WTC11 (cell line): ENCODE data around the gene ABCC2. TPM values are rescaled to one million over a fixed set of nuclear protein-coding genes. Genes with fewer than 3 reads are reported as not detected.
A peak's percentile ranks its signal among the peaks of the same experiment; 100 is the strongest.

Source experiments
- ATAC-seq: fragments of 200-7000 bp; cut with Tn5 transposase; 2 replicates; pipeline ENCODE4 v1.10.0; 2021; ENCODE audit warnings: mild to moderate bottlenecking, moderate library complexity
- CTCF ChIA-PET: fragments of 300-600 bp; sonication (Branson Sonifier 250); formaldehyde crosslinking; loops from one replicate; lab custom pipeline; 2021; ENCODE audit warnings: antibody characterized with exemption; lab: Charles Lee
- POLR2A ChIA-PET: fragments of 350-600 bp; sonication (Branson Sonifier 250); formaldehyde crosslinking; loops from one replicate; lab custom pipeline; 2021; ENCODE audit warnings: antibody characterized with exemption; lab: Charles Lee
- DNase-seq: peaks from one replicate; pipeline ENCODE4 v3.0.0; 2021; ENCODE audit warnings: low spot score
- H3K27ac Mint-ChIP-seq: 2 replicates; pipeline ENCODE4 v1.8.0; 2021; ENCODE audit warnings: mixed read lengths
- H3K27me3 Mint-ChIP-seq: 2 replicates; pipeline ENCODE4 v1.8.0; 2021; ENCODE audit warnings: low read depth, mild to moderate bottlenecking, moderate library complexity, mixed read lengths
- H3K36me3 Mint-ChIP-seq: 2 replicates; pipeline ENCODE4 v1.8.0; 2021; ENCODE audit warnings: mixed read lengths
- H3K4me1 Mint-ChIP-seq: 2 replicates; pipeline ENCODE4 v1.8.0; 2022; ENCODE audit warnings: mixed read lengths
- H3K4me3 Mint-ChIP-seq: 2 replicates; pipeline ENCODE4 v1.8.0; 2021; ENCODE audit warnings: mild to moderate bottlenecking, moderate library complexity, mixed read lengths
- H3K9me3 Mint-ChIP-seq: 2 replicates; pipeline ENCODE4 v1.8.0; 2021; ENCODE audit warnings: mixed read lengths
- ATF1 ChIP-seq: sonication (generic); formaldehyde crosslinking; IDR thresholded peaks from 2 replicates; pipeline ENCODE4 v1.8.1; 2023; ENCODE audit warnings: mild to moderate bottlenecking, moderate library complexity, missing genetic modification reagents
- CTCF ChIP-seq: fragments of 200-600 bp; IDR thresholded peaks from 2 replicates; pipeline ENCODE4 v1.8.0; 2022; ENCODE audit warnings: antibody characterized with exemption
- EMX1 ChIP-seq: fragments of 250-450 bp; sonication (Bioruptor Pico); IDR thresholded peaks from 2 replicates; pipeline ENCODE4 v1.8.0; 2021; ENCODE audit warnings: mild to moderate bottlenecking
- ETV6 ChIP-seq: sonication (generic); formaldehyde crosslinking; IDR thresholded peaks from 2 replicates; pipeline ENCODE4 v1.8.1; 2022; ENCODE audit warnings: mild to moderate bottlenecking, missing genetic modification reagents
- FOXP1 ChIP-seq: sonication (generic); formaldehyde crosslinking; IDR thresholded peaks from 2 replicates; pipeline ENCODE4 v1.8.0; 2022; ENCODE audit warnings: missing genetic modification reagents, mild to moderate bottlenecking, moderate library complexity, borderline replicate concordance
- KAT7 ChIP-seq: sonication (generic); formaldehyde crosslinking; IDR thresholded peaks from 2 replicates; pipeline ENCODE4 v1.8.1; 2023; ENCODE audit warnings: missing genetic modification reagents, mild to moderate bottlenecking, borderline replicate concordance
- MAX ChIP-seq: sonication (generic); formaldehyde crosslinking; IDR thresholded peaks from 2 replicates; pipeline ENCODE4 v1.8.0; 2022; ENCODE audit warnings: mild to moderate bottlenecking, missing genetic modification reagents
- NFYB ChIP-seq: sonication (generic); formaldehyde crosslinking; conservative IDR thresholded peaks from 2 replicates; pipeline ENCODE4 v1.8.0; 2022; ENCODE audit warnings: low read depth, missing genetic modification reagents
- NR1H2 ChIP-seq: sonication (generic); formaldehyde crosslinking; IDR thresholded peaks from 2 replicates; pipeline ENCODE4 v1.9.0; 2021; ENCODE audit warnings: mild to moderate bottlenecking, moderate library complexity, missing genetic modification reagents
- NR3C1 ChIP-seq: sonication (generic); formaldehyde crosslinking; conservative IDR thresholded peaks from 2 replicates; pipeline ENCODE4 v1.8.1; 2023; ENCODE audit warnings: low read depth, mild to moderate bottlenecking, missing genetic modification reagents
- SP1 ChIP-seq: sonication (generic); formaldehyde crosslinking; conservative IDR thresholded peaks from 2 replicates; pipeline ENCODE4 v1.8.1; 2022; ENCODE audit warnings: missing genetic modification reagents
- TEAD1 ChIP-seq: sonication (generic); formaldehyde crosslinking; IDR thresholded peaks from 2 replicates; pipeline ENCODE4 v1.8.0; 2022; ENCODE audit warnings: mild to moderate bottlenecking, missing genetic modification reagents
- ZNF121 ChIP-seq: sonication (generic); formaldehyde crosslinking; IDR thresholded peaks from 2 replicates; pipeline ENCODE4 v1.8.0; 2023; ENCODE audit warnings: missing genetic modification reagents
- ZNF416 ChIP-seq: fragments of 250-450 bp; sonication (Bioruptor Pico); IDR thresholded peaks from 2 replicates; pipeline ENCODE4 v1.9.0; 2021; ENCODE audit warnings: mild to moderate bottlenecking, inconsistent platforms
- ZNF423 ChIP-seq: fragments of 250-450 bp; sonication (Bioruptor Pico); IDR thresholded peaks from 2 replicates; pipeline ENCODE4 v2.1.2; 2022; ENCODE audit warnings: mild to moderate bottlenecking, moderate library complexity
- total RNA-seq: library from RNA; stranded (reverse); gene quantifications from 3 replicates; pipeline ENCODE4 v1.2.3, GENCODE V29; 2021
- TF ChIP-seq, protein P1 (sequence below): sonication (generic); formaldehyde crosslinking; IDR thresholded peaks from 2 replicates; pipeline ENCODE4 v1.8.1; 2022; ENCODE audit warnings: mild to moderate bottlenecking, missing genetic modification reagents, moderate library complexity, borderline replicate concordance
- TF ChIP-seq, protein P2 (sequence below): sonication (generic); formaldehyde crosslinking; IDR thresholded peaks from 2 replicates; pipeline ENCODE4 v1.8.1; 2023; ENCODE audit warnings: mild to moderate bottlenecking, missing genetic modification reagents
- TF ChIP-seq, protein P3 (sequence below): sonication (generic); formaldehyde crosslinking; IDR thresholded peaks from 2 replicates; pipeline ENCODE4 v1.8.0; 2022; ENCODE audit warnings: mild to moderate bottlenecking, missing genetic modification reagents
- TF ChIP-seq, protein P4 (sequence below): sonication (generic); formaldehyde crosslinking; IDR thresholded peaks from 2 replicates; pipeline ENCODE4 v1.8.0; 2023; ENCODE audit warnings: missing genetic modification reagents, mild to moderate bottlenecking, borderline replicate concordance

Gene ABCC2
- total RNA-seq, 1 experiment from 2014 or later, result 0.87 TPM

- TF ChIP-seq CTCF, result no peak
- no peak for TF ChIP-seq ZNF416 (CRISPR knock-in tag)
- TF ChIP-seq ATF1 (CRISPR knock-in tag), result no peak
- TF ChIP-seq KAT7 (CRISPR knock-in tag), result no peak
- TF ChIP-seq, protein P1, sequence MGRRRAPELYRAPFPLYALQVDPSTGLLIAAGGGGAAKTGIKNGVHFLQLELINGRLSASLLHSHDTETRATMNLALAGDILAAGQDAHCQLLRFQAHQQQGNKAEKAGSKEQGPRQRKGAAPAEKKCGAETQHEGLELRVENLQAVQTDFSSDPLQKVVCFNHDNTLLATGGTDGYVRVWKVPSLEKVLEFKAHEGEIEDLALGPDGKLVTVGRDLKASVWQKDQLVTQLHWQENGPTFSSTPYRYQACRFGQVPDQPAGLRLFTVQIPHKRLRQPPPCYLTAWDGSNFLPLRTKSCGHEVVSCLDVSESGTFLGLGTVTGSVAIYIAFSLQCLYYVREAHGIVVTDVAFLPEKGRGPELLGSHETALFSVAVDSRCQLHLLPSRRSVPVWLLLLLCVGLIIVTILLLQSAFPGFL (CRISPR knock-in tag), result no peak
- no peak for TF ChIP-seq FOXP1 (CRISPR knock-in tag)
- TF ChIP-seq NR1H2 (CRISPR knock-in tag), result no peak
- no peak for TF ChIP-seq ETV6 (CRISPR knock-in tag)
- no peak for TF ChIP-seq NFYB
- no peak for TF ChIP-seq ZNF121 (CRISPR knock-in tag)
- no peak for TF ChIP-seq MAX (CRISPR knock-in tag)
Observed at GRCh38 chr10:99784727-99785441, 2.4 kb downstream of the ABCC2 start (continued).

DNA sequence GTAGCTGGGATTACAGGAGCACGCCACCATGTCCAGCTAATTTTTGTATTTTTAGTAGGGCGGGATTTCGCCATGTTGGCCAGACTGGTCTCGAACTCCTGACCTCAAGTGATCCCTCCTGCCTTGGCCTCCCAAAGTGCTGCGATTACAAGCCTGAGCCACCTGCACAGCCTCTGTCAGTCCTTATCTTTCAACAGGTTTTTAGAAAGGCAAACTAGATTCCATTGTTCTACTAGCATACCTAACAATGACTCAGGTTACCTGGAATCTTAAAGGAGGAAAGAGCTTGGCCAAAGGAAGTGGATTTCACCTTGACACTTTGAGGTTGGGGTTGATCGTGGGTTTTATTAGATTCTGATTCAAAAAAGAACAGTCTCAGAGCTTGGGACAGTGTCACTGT lies 3.2 kb downstream of the ABCC2 start:
- H3K27ac Mint-ChIP-seq, result no peak overlapping the region
- TF ChIP-seq, protein P1 (CRISPR knock-in tag), result no peak
- TF ChIP-seq, protein P2, sequence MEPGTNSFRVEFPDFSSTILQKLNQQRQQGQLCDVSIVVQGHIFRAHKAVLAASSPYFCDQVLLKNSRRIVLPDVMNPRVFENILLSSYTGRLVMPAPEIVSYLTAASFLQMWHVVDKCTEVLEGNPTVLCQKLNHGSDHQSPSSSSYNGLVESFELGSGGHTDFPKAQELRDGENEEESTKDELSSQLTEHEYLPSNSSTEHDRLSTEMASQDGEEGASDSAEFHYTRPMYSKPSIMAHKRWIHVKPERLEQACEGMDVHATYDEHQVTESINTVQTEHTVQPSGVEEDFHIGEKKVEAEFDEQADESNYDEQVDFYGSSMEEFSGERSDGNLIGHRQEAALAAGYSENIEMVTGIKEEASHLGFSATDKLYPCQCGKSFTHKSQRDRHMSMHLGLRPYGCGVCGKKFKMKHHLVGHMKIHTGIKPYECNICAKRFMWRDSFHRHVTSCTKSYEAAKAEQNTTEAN, result no peak
- TF ChIP-seq, protein P3, sequence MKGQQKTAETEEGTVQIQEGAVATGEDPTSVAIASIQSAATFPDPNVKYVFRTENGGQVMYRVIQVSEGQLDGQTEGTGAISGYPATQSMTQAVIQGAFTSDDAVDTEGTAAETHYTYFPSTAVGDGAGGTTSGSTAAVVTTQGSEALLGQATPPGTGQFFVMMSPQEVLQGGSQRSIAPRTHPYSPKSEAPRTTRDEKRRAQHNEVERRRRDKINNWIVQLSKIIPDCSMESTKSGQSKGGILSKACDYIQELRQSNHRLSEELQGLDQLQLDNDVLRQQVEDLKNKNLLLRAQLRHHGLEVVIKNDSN, result no peak
- TF ChIP-seq SP1 (no peak), ZNF121 (CRISPR knock-in tag) (no peak), TEAD1 (CRISPR knock-in tag) (no peak), NR3C1 (CRISPR knock-in tag) (no peak), ZNF423 (no peak), EMX1 (no peak)
- TF ChIP-seq, protein P4, sequence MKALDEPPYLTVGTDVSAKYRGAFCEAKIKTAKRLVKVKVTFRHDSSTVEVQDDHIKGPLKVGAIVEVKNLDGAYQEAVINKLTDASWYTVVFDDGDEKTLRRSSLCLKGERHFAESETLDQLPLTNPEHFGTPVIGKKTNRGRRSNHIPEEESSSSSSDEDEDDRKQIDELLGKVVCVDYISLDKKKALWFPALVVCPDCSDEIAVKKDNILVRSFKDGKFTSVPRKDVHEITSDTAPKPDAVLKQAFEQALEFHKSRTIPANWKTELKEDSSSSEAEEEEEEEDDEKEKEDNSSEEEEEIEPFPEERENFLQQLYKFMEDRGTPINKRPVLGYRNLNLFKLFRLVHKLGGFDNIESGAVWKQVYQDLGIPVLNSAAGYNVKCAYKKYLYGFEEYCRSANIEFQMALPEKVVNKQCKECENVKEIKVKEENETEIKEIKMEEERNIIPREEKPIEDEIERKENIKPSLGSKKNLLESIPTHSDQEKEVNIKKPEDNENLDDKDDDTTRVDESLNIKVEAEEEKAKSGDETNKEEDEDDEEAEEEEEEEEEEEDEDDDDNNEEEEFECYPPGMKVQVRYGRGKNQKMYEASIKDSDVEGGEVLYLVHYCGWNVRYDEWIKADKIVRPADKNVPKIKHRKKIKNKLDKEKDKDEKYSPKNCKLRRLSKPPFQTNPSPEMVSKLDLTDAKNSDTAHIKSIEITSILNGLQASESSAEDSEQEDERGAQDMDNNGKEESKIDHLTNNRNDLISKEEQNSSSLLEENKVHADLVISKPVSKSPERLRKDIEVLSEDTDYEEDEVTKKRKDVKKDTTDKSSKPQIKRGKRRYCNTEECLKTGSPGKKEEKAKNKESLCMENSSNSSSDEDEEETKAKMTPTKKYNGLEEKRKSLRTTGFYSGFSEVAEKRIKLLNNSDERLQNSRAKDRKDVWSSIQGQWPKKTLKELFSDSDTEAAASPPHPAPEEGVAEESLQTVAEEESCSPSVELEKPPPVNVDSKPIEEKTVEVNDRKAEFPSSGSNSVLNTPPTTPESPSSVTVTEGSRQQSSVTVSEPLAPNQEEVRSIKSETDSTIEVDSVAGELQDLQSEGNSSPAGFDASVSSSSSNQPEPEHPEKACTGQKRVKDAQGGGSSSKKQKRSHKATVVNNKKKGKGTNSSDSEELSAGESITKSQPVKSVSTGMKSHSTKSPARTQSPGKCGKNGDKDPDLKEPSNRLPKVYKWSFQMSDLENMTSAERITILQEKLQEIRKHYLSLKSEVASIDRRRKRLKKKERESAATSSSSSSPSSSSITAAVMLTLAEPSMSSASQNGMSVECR (CRISPR knock-in tag), result no peak
- DNase-seq (no peak), ATAC-seq (peak; percentile 72)
- no peaks in the 10 kb centered on the region for H3K9me3 Mint-ChIP-seq
- H3K36me3 Mint-ChIP-seq, result no peaks in the 10 kb centered on the region
- peaks cover 20% of the 10 kb centered on the region for H3K4me1 Mint-ChIP-seq
- ChIA-PET POLR2A (no interaction called here), CTCF (interaction anchor here (1.6 kb wide), 1 partner anchor 53 kb away, joined by 4 read pairs; no protein-coding TSS in a partner anchor)
- no peak overlapping the region for H3K4me3 Mint-ChIP-seq
- no peaks in the 10 kb centered on the region for H3K27me3 Mint-ChIP-seq
